OCI-LY7 (cell line): Measurements from ENCODE around the gene SGK1.

ENCODE experiments used
- CTCF ChIP-seq: fragments of 200-600 bp; sonication (generic); conservative IDR thresholded peaks from 2 replicates; pipeline ENCODE4 v1.5.1; 2014; ENCODE audit warnings: mild to moderate bottlenecking, antibody characterized with exemption, low read length, moderate library complexity, mixed read lengths
- EZH2phosphoT487 ChIP-seq: fragments of 200-600 bp; sonication (generic); IDR thresholded peaks from 2 replicates; pipeline ENCODE4 v1.6.1; 2018; ENCODE audit warnings: low read depth, borderline replicate concordance, mild to moderate bottlenecking, mixed run types, antibody characterized with exemption, low read length, moderate library complexity, mixed read lengths

GRCh38 chr6:134164300-134164699 is 153.6 kb downstream of the SGK1 start:
- TF ChIP-seq CTCF = no peak
- TF ChIP-seq EZH2phosphoT487 = no peak
